SK-N-SH (cell line): ENCODE measurements around the gene ITM2B. TPM values are rescaled to one million over a fixed set of nuclear protein-coding genes. Genes with fewer than 3 reads are reported as not detected.
"Not testable (repeated sequence)": the region's sequence is repeated elsewhere in the genome, so short reads cannot be mapped to it uniquely, and the experiment has no call there.

Source experiments
- CTCF ChIA-PET: fragments of 300-600, 350-600 bp; formaldehyde crosslinking; extraction: SDS; loops from one replicate; lab custom pipeline; 2021; lab: Yijun Ruan, JAX
- POLR2A ChIA-PET: fragments of 350-600 bp; sonication (Branson Sonifier 250); formaldehyde crosslinking; extraction: SDS; loops from one replicate; lab custom pipeline; 2020; ENCODE audit warnings: antibody characterized with exemption, inconsistent platforms; lab: Yijun Ruan, JAX
- DNase-seq: peaks from one replicate; pipeline ENCODE4 v3.0.0; 2012
- H2AFZ ChIP-seq: fragments of 200-600 bp; sonication (generic); 2 replicates; pipeline ENCODE4 v1.8.1; 2016; ENCODE audit warnings: antibody characterized with exemption, mild to moderate bottlenecking, low read depth
- H3F3A ChIP-seq: fragments of 200-600 bp; sonication (generic); replicated peaks from 2 replicates; pipeline ENCODE3; 2016; ENCODE audit warnings: antibody characterized with exemption, mild to moderate bottlenecking; ENCODE audit not compliant: insufficient read depth
- H3K27ac ChIP-seq, 2 experiments: fragments of 200-500 bp in 1 of 2; fragments of 200-600 bp in 1 of 2; sonication (Bioruptor generic) in 1 of 2; sonication (generic), shearing (Covaris generic) in 1 of 2; 2 replicates each; pipeline versions ENCODE4 v1.5.1 to v1.6.1; 2014 to 2016; ENCODE audit warnings: low read depth in 2 of 2, inconsistent platforms in 1 of 2, low read length in 1 of 2, mild to moderate bottlenecking in 1 of 2, mixed read lengths in 1 of 2
- H3K27me3 ChIP-seq: fragments of 200-600 bp; sonication (generic), shearing (Covaris generic); 2 replicates; pipeline ENCODE4 v1.6.1; 2016; ENCODE audit warnings: mixed run types; ENCODE audit not compliant: insufficient read depth
- H3K36me3 ChIP-seq, 2 experiments: fragments of 200-500 bp in 1 of 2; fragments of 200-600 bp in 1 of 2; sonication (Bioruptor generic) in 1 of 2; sonication (generic) in 1 of 2; replicated peaks in 1 of 2; 2 replicates each; pipeline versions ENCODE3 to v1.5.1; 2014 to 2016; ENCODE audit warnings: low read length in 1 of 2, mild to moderate bottlenecking in 1 of 2; ENCODE audit not compliant: insufficient read depth in 2 of 2, control insufficient read depth in 1 of 2
- H3K4me1 ChIP-seq, 2 experiments: fragments of 200-500 bp in 1 of 2; fragments of 200-600 bp in 1 of 2; sonication (Bioruptor generic) in 1 of 2; sonication (generic), shearing (Covaris generic) in 1 of 2; 2 replicates each; pipeline versions ENCODE4 v1.5.1 to v1.6.1; 2014 to 2016; ENCODE audit warnings: low read depth in 1 of 2, low read length in 1 of 2, mixed run types in 1 of 2; ENCODE audit not compliant: insufficient read depth in 2 of 2, control insufficient read depth in 1 of 2
- H3K4me2 ChIP-seq: fragments of 200-600 bp; sonication (generic), shearing (Covaris generic); 2 replicates; pipeline ENCODE4 v1.6.1; 2017; ENCODE audit warnings: mixed run types
- H3K4me3 ChIP-seq, 2 experiments: fragments of 200-500 bp in 1 of 2; fragments of 200-600 bp in 1 of 2; sonication (Bioruptor generic) in 1 of 2; sonication (generic), shearing (Covaris generic) in 1 of 2; 2 replicates each; pipeline versions ENCODE4 v1.5.1 to v1.8.1; 2014 to 2016; ENCODE audit warnings: low read depth in 2 of 2, inconsistent platforms in 1 of 2, low read length in 1 of 2, mild to moderate bottlenecking in 1 of 2, mixed read lengths in 1 of 2, moderate library complexity in 1 of 2
- H3K79me2 ChIP-seq: fragments of 200-600 bp; sonication (generic); 2 replicates; pipeline ENCODE4 v1.8.1; 2017; ENCODE audit warnings: mild to moderate bottlenecking; ENCODE audit not compliant: insufficient read depth
- H3K9ac ChIP-seq: fragments of 200-600 bp; sonication (generic); 2 replicates; pipeline ENCODE4 v1.6.1; 2017; ENCODE audit warnings: mixed run types
- H3K9me2 ChIP-seq: fragments of 200-600 bp; sonication (generic); 2 replicates; pipeline ENCODE4 v1.6.1; 2017; ENCODE audit warnings: mixed run types
- H3K9me3 ChIP-seq: fragments of 200-600 bp; sonication (generic); 2 replicates; pipeline ENCODE4 v1.6.1; 2017; ENCODE audit warnings: mixed run types, mild to moderate bottlenecking, moderate library complexity
- H4K20me1 ChIP-seq: fragments of 200-600 bp; sonication (generic); 2 replicates; pipeline ENCODE4 v1.6.1; 2017; ENCODE audit warnings: mild to moderate bottlenecking, mixed run types; ENCODE audit not compliant: insufficient read depth
- CHD2 ChIP-seq: fragments of 150-350 bp; IDR thresholded peaks from 2 replicates; pipeline ENCODE4 v1.6.1; 2018; ENCODE audit warnings: low read length; ENCODE audit not compliant: partially characterized antibody
- ELF1 ChIP-seq: IDR thresholded peaks from 2 replicates; pipeline ENCODE4 v1.4.0; 2012
- GABPA ChIP-seq: IDR thresholded peaks from 2 replicates; pipeline ENCODE4 v1.4.0; 2012; ENCODE audit warnings: low read depth, mild to moderate bottlenecking
- IRF3 ChIP-seq: fragments of 150-350 bp; IDR thresholded peaks from 2 replicates; pipeline ENCODE4 v1.6.1; 2016; ENCODE audit warnings: mild to moderate bottlenecking, low read depth, low read length
- MAX ChIP-seq: IDR thresholded peaks from 2 replicates; pipeline ENCODE4 v1.4.0; 2012; ENCODE audit warnings: low read depth
- MEF2A ChIP-seq: IDR thresholded peaks from 2 replicates; pipeline ENCODE4 v1.4.0; 2012; ENCODE audit warnings: low read depth, borderline replicate concordance
- MXI1 ChIP-seq: IDR thresholded peaks from 2 replicates; pipeline ENCODE4 v1.6.1; 2012; ENCODE audit warnings: mild to moderate bottlenecking, low read depth, low read length, improper control_type of control experiment
- RFX5 ChIP-seq: IDR thresholded peaks from 2 replicates; pipeline ENCODE4 v1.6.1; 2012; ENCODE audit warnings: mild to moderate bottlenecking, improper control_type of control experiment, low read length
- SIN3A ChIP-seq: IDR thresholded peaks from 2 replicates; pipeline ENCODE4 v1.6.1; 2012; ENCODE audit warnings: low read depth, mild to moderate bottlenecking, low read length, moderate library complexity, borderline replicate concordance
- YY1 ChIP-seq: IDR thresholded peaks from 2 replicates; pipeline ENCODE4 v1.4.0; 2012; ENCODE audit warnings: low read depth, mild to moderate bottlenecking
- WGBS: methylation state at CpG from one replicate; pipeline ENCODE4 v1.1.6; 2017; ENCODE audit warnings: low lambda C conversion rate; 5-methylcytosine and 5-hydroxymethylcytosine counted together
- polyA plus RNA-seq, 3 experiments: library from polyadenylated mRNA; depleted of rRNA; stranded (reverse); fragments of >200 nt; gene quantifications; 2 replicates each; pipeline ENCODE4 v1.2.3, GENCODE V29; 2012
- TF ChIP-seq, protein P1 (sequence below): IDR thresholded peaks from 2 replicates; pipeline ENCODE4; 2012
- TF ChIP-seq, protein P2 (sequence below): IDR thresholded peaks from 2 replicates; pipeline ENCODE4 v1.6.1; 2012; ENCODE audit warnings: mild to moderate bottlenecking, low read depth, low read length, moderate library complexity

The ITM2B gene
- polyA plus RNA-seq, 1 of the 3 experiments (the other 2 are of a cell fraction): 184 TPM

GRCh38 chr13:48236528-48237353 is 3.7 kb downstream of the ITM2B start:
- Histone ChIP-seq H3K27me3 (no peaks in the 10 kb centered on the region), H3K9me3 (no peaks in the 10 kb centered on the region), H3F3A (peaks cover 20% of the 10 kb centered on the region), H3K4me3 (peak overlapping the region in 1 of 2 experiments; percentile 7; a peak in 1 of 4 replicates), H3K9me2 (no peaks in the 10 kb centered on the region), H3K4me1 (peaks cover 18 to 22% of the 10 kb centered on the region in 2 experiments; a peak in 3 of 4 replicates), H3K36me3 (peaks cover 2 to 30% of the 10 kb centered on the region in 2 experiments), H3K79me2 (peaks cover 86% of the 10 kb centered on the region), H4K20me1 (peaks cover 34% of the 10 kb centered on the region; the same call in 1 of the 2 replicates), H3K4me2 (peak overlapping the region; percentile 69), H2AFZ (no peak overlapping the region), H3K27ac (peak overlapping the region in 1 of 2 experiments; percentile 94; a peak in 2 of 4 replicates), H3K9ac (peak overlapping the region; percentile 99; the same call in 1 of the 2 replicates)
- TF ChIP-seq YY1 (no peak), CHD2 (no peak), ELF1 (no peak), IRF3 (no peak)
- ChIA-PET POLR2A (interaction anchor here (0.6 kb wide), 1 partner anchor 65 kb away, joined by 3 read pairs; no protein-coding TSS in a partner anchor), CTCF (interaction anchor here (1.5 to 1.6 kb wide), 2 partner anchors 97 to 344 kb away, joined by 3 to 6 read pairs; no protein-coding TSS in a partner anchor)
- DNase-seq: no peak
- 54% methylated on average over 3 of the region's 3 CpGs for WGBS

- H3K27me3 ChIP-seq, H2AFZ ChIP-seq, CTCF ChIA-PET, H3K9me2 ChIP-seq, H3K9ac ChIP-seq, H3K9me3 ChIP-seq, H3K4me3 ChIP-seq, H3K4me2 ChIP-seq, DNase-seq, H3K27ac ChIP-seq, POLR2A ChIA-PET: not testable (repeated sequence)
- peaks cover 39% of the 10 kb centered on the region; the same call in 1 of the 2 replicates for H4K20me1 ChIP-seq
- peaks cover 23% of the 10 kb centered on the region for H3F3A ChIP-seq
- H3K36me3 ChIP-seq: peaks cover 11 to 46% of the 10 kb centered on the region in 2 experiments
- 98% methylated on average over 6 of the region's 6 CpGs for WGBS
- H3K79me2 ChIP-seq: peaks cover 98% of the 10 kb centered on the region
- peaks cover 18% of the 10 kb centered on the region in 2 experiments; a peak in 3 of 4 replicates for H3K4me1 ChIP-seq
Measured at GRCh38 chr13:48239369-48239768, 6.4 kb downstream of the ITM2B start.

DNA sequence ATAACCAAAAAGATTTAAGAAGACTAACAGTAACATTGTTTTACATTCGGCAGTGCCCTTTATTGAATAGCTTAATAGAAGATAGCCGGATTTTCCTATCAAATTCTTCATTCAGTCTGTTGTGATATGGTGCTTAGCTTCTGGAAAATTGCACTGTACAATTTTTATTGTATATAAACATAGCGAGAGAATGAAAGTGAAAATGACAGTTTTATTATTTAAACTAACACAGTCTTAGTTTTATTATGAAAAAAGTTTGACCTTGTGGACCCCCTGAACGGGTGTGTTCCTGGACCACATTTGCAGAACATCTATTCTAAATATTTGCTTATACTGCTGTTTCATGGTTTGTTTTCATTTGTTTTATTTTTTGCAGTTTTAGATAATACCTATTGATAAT is 8.6 kb downstream of the ITM2B start:
- Histone ChIP-seq H3K27ac (no peak overlapping the region), H3K4me2 (no peak overlapping the region), H2AFZ (no peak overlapping the region), H3K4me3 (no peak overlapping the region), H3K79me2 (peaks cover 93% of the 10 kb centered on the region), H3K9me3 (no peaks in the 10 kb centered on the region), H3K27me3 (no peaks in the 10 kb centered on the region), H3K9me2 (no peaks in the 10 kb centered on the region), H3K36me3 (peaks cover 11 to 49% of the 10 kb centered on the region in 2 experiments), H3K9ac (no peak overlapping the region), H4K20me1 (peaks cover 28% of the 10 kb centered on the region; the same call in 1 of the 2 replicates), H3K4me1 (peaks cover 9 to 16% of the 10 kb centered on the region in 2 experiments; a peak in 3 of 4 replicates), H3F3A (peaks cover 10% of the 10 kb centered on the region)
- DNase-seq: no peak
- 96% methylated on average over 4 of the region's 4 CpGs for WGBS
- ChIA-PET CTCF (interaction anchor here (1.3 kb wide), 1 partner anchor 204 kb away, joined by 3 read pairs; the partner anchor contains the start of gene NUDT15), POLR2A (no interaction called here)
- TF ChIP-seq YY1 (no peak), SIN3A (no peak), GABPA (no peak), MEF2A (no peak), MAX (no peak), RFX5 (no peak), MXI1 (no peak)
- TF ChIP-seq, protein P1, sequence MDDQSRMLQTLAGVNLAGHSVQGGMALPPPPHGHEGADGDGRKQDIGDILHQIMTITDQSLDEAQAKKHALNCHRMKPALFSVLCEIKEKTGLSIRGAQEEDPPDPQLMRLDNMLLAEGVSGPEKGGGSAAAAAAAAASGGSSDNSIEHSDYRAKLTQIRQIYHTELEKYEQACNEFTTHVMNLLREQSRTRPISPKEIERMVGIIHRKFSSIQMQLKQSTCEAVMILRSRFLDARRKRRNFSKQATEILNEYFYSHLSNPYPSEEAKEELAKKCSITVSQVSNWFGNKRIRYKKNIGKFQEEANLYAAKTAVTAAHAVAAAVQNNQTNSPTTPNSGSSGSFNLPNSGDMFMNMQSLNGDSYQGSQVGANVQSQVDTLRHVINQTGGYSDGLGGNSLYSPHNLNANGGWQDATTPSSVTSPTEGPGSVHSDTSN: no peak
- TF ChIP-seq, protein P2, sequence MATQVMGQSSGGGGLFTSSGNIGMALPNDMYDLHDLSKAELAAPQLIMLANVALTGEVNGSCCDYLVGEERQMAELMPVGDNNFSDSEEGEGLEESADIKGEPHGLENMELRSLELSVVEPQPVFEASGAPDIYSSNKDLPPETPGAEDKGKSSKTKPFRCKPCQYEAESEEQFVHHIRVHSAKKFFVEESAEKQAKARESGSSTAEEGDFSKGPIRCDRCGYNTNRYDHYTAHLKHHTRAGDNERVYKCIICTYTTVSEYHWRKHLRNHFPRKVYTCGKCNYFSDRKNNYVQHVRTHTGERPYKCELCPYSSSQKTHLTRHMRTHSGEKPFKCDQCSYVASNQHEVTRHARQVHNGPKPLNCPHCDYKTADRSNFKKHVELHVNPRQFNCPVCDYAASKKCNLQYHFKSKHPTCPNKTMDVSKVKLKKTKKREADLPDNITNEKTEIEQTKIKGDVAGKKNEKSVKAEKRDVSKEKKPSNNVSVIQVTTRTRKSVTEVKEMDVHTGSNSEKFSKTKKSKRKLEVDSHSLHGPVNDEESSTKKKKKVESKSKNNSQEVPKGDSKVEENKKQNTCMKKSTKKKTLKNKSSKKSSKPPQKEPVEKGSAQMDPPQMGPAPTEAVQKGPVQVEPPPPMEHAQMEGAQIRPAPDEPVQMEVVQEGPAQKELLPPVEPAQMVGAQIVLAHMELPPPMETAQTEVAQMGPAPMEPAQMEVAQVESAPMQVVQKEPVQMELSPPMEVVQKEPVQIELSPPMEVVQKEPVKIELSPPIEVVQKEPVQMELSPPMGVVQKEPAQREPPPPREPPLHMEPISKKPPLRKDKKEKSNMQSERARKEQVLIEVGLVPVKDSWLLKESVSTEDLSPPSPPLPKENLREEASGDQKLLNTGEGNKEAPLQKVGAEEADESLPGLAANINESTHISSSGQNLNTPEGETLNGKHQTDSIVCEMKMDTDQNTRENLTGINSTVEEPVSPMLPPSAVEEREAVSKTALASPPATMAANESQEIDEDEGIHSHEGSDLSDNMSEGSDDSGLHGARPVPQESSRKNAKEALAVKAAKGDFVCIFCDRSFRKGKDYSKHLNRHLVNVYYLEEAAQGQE: no peak
